Stimulated activated CD4-positive, alpha-beta T cell treated with anti-CD3 and anti-CD28 coated beads, Interleukin-15, amount 100 ng/mL, for 48 hours (primary cell): ENCODE data around the gene QPCT.
"Not testable (repeated sequence)": the region's sequence is repeated elsewhere in the genome, so short reads cannot be mapped to it uniquely, and the experiment has no call there.

Experiments used
- DNase-seq, 2 donors: peaks; one replicate each; pipeline ENCODE4 v3.0.0-alpha.2; 2020; ENCODE audit warnings: low read depth in 2 of 2

The QPCT gene

GRCh38 chr2:37344453-37345361, at the start of gene QPCT:
TSS of gene QPCT (plus strand) at chr2:37344630. CDS start at chr2:37344732, 102 bp downstream.
- peak in 1 of 2 donors; percentile 50 for DNase-seq

- DNase-seq: not testable (repeated sequence)
Observed at GRCh38 chr2:37294858-37295257, 49.6 kb upstream of the QPCT start.

- DNase-seq: no peak
Observed at GRCh38 chr2:37295469-37296073, 48.9 kb upstream of the QPCT start.

GRCh38 chr2:37297632-37298031, 46.8 kb upstream of the QPCT start:
- no peak for DNase-seq

GRCh38 chr2:37300146-37300545, 44.3 kb upstream of the QPCT start:
- DNase-seq: no peak

GRCh38 chr2:37300578-37300977, 43.9 kb upstream of the QPCT start:
- DNase-seq: no peak

GRCh38 chr2:37301408-37301807, 43.0 kb upstream of the QPCT start:
- no peak for DNase-seq

GRCh38 chr2:37302701-37303252, 41.7 kb upstream of the QPCT start:
- no peak for DNase-seq

- DNase-seq: no peak
Observed at GRCh38 chr2:37306024-37306423, 38.4 kb upstream of the QPCT start.

GRCh38 chr2:37307500-37307899, 36.9 kb upstream of the QPCT start:
- no peak for DNase-seq

GRCh38 chr2:37315364-37315763, 29.1 kb upstream of the QPCT start:
- no peak for DNase-seq

GRCh38 chr2:37316181-37316580, 28.2 kb upstream of the QPCT start:
- no peak for DNase-seq

GRCh38 chr2:37317746-37318145, 26.7 kb upstream of the QPCT start:
- DNase-seq: no peak

- DNase-seq: no peak
Observed at GRCh38 chr2:37318401-37318800, 26.0 kb upstream of the QPCT start.

- DNase-seq: no peak
Observed at GRCh38 chr2:37319754-37320609, 24.4 kb upstream of the QPCT start.

GRCh38 chr2:37321029-37321682, 23.3 kb upstream of the QPCT start:
- no peak for DNase-seq

- no peak for DNase-seq
Observed at GRCh38 chr2:37322368-37322767, 22.1 kb upstream of the QPCT start.

- no peak for DNase-seq
Observed at GRCh38 chr2:37323176-37323780, 21.2 kb upstream of the QPCT start.

- DNase-seq: no peak
Observed at GRCh38 chr2:37323781-37324535, 20.5 kb upstream of the QPCT start.

- peak in 1 of 2 donors; percentile 29 for DNase-seq
Observed at GRCh38 chr2:37324536-37324785, 20.0 kb upstream of the QPCT start.
